OCI-LY3 (cell line): ENCODE measurements around the gene IL26.

ENCODE experiments used
- H2AFZ ChIP-seq: fragments of 200-600, 300-600 bp; shearing (Covaris generic); 2 replicates; pipeline ENCODE4 v1.6.0; 2014; ENCODE audit warnings: antibody characterized with exemption, low read depth, low read length
- H3K27ac ChIP-seq: fragments of 200-600, 300-600 bp; sonication (generic); 2 replicates; pipeline ENCODE4 v1.5.1; 2014; ENCODE audit warnings: mild to moderate bottlenecking, low read length, moderate library complexity, mixed read lengths
- H3K27me3 ChIP-seq: fragments of 200-600, 300-600 bp; sonication (generic); 2 replicates; pipeline ENCODE4 v1.6.1; 2014; ENCODE audit warnings: low read depth, low read length, mixed read lengths
- H3K36me3 ChIP-seq: fragments of 200-600, 300-600 bp; sonication (generic); replicated peaks from 2 replicates; pipeline ENCODE3; 2014; ENCODE audit warnings: low read depth, low read length, mixed read lengths
- H3K4me1 ChIP-seq: fragments of 300-600, 200-600 bp; sonication (generic); 2 replicates; pipeline ENCODE4 v1.6.1; 2014; ENCODE audit warnings: low read length, mixed read lengths
- H3K4me2 ChIP-seq: fragments of 200-600, 300-600 bp; sonication (generic); 2 replicates; pipeline ENCODE4 v1.6.1; 2014; ENCODE audit warnings: low read length, mixed read lengths
- H3K4me3 ChIP-seq: fragments of 300-600, 200-600 bp; sonication (generic); 2 replicates; pipeline ENCODE4 v1.5.1; 2014; ENCODE audit warnings: antibody characterized with exemption, mild to moderate bottlenecking, low read length, moderate library complexity
- H3K79me2 ChIP-seq: fragments of 300-600, 200-600 bp; shearing (Covaris generic); 2 replicates; pipeline ENCODE4 v1.6.1; 2014; ENCODE audit warnings: mild to moderate bottlenecking, low read length, mixed read lengths
- H3K9ac ChIP-seq: fragments of 300-600, 200-600 bp; shearing (Covaris generic); 2 replicates; pipeline ENCODE4 v1.6.0; 2014; ENCODE audit warnings: mild to moderate bottlenecking, low read length, moderate library complexity
- H3K9me3 ChIP-seq: fragments of 200-600, 300-600 bp; shearing (Covaris generic); 2 replicates; pipeline ENCODE4 v1.6.1; 2014; ENCODE audit warnings: low read length, mixed read lengths; ENCODE audit not compliant: insufficient read depth
- H4K20me1 ChIP-seq: fragments of 200-600, 300-600 bp; sonication (generic); 2 replicates; pipeline ENCODE4 v1.6.1; 2016; ENCODE audit warnings: low read length, mixed read lengths; ENCODE audit not compliant: insufficient read depth
- EZH2phosphoT487 ChIP-seq: fragments of 200-600 bp; shearing (Covaris generic); IDR thresholded peaks from 2 replicates; pipeline ENCODE4 v1.6.1; 2018; ENCODE audit warnings: antibody characterized with exemption, mixed run types, low read depth
- TF ChIP-seq, protein P1 (sequence below): fragments of 200-600, 300-600 bp; sonication (generic); IDR thresholded peaks from 2 replicates; pipeline ENCODE4 v1.5.1; 2014; ENCODE audit warnings: antibody characterized with exemption, low read length, low read depth

Gene IL26

DNA sequence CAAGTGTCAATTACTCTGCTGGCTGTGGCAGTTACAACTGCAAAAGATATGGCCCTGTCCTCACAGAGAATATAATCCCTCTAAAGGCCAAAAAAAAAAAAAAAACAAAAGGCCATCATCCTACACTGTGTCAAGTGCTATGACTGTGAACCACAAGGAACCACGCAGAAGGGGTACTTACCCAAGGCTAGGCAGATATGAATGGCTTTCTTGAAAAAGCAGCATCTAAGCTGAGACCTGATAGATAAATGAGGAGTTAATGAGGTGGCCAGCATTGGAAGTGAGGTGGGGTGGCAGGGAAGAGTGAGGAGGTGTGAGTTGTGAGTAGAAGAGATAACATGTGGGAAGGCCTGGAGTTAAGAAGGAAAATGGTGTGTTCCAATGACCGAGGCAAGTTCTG lies 44.2 kb upstream of the IL26 start:
- no peaks in the 10 kb centered on the region for H3K4me1 ChIP-seq
- no peak overlapping the region for H3K4me3 ChIP-seq
- no peak overlapping the region for H2AFZ ChIP-seq
- H3K27me3 ChIP-seq, result no peaks in the 10 kb centered on the region
- no peak overlapping the region for H3K9ac ChIP-seq
- H3K27ac ChIP-seq, result no peak overlapping the region
- H3K36me3 ChIP-seq, result no peaks in the 10 kb centered on the region
- no peaks in the 10 kb centered on the region for H4K20me1 ChIP-seq
- no peaks in the 10 kb centered on the region for H3K9me3 ChIP-seq
- H3K79me2 ChIP-seq, result no peaks in the 10 kb centered on the region
- TF ChIP-seq EZH2phosphoT487, result no peak
- TF ChIP-seq, protein P1, sequence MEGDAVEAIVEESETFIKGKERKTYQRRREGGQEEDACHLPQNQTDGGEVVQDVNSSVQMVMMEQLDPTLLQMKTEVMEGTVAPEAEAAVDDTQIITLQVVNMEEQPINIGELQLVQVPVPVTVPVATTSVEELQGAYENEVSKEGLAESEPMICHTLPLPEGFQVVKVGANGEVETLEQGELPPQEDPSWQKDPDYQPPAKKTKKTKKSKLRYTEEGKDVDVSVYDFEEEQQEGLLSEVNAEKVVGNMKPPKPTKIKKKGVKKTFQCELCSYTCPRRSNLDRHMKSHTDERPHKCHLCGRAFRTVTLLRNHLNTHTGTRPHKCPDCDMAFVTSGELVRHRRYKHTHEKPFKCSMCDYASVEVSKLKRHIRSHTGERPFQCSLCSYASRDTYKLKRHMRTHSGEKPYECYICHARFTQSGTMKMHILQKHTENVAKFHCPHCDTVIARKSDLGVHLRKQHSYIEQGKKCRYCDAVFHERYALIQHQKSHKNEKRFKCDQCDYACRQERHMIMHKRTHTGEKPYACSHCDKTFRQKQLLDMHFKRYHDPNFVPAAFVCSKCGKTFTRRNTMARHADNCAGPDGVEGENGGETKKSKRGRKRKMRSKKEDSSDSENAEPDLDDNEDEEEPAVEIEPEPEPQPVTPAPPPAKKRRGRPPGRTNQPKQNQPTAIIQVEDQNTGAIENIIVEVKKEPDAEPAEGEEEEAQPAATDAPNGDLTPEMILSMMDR, result no peak
- no peak overlapping the region for H3K4me2 ChIP-seq

DNA sequence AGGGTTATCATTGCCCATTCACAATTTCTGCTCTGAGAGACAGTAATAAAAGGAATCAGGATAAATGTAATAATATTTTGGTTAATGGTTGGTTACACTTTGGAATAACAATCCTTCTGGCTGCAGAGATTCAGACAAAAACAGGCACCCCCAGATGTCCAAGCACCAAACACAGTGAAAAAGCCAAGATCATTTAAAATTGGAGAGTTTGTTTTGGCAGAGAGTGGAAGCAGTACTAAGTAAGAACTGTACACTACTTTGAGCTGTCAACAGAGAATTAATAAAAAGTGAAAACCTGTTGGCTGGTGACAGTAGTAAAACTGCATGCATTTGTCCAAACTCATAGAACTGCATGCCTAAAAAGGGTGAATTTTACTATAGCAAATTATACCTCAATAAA lies 43.4 kb upstream of the IL26 start:
- Histone ChIP-seq H4K20me1 (no peaks in the 10 kb centered on the region), H3K27me3 (no peaks in the 10 kb centered on the region), H2AFZ (no peak overlapping the region), H3K79me2 (no peaks in the 10 kb centered on the region), H3K9me3 (no peaks in the 10 kb centered on the region), H3K4me3 (no peak overlapping the region), H3K4me1 (no peaks in the 10 kb centered on the region), H3K36me3 (no peaks in the 10 kb centered on the region), H3K9ac (no peak overlapping the region), H3K4me2 (no peak overlapping the region), H3K27ac (no peak overlapping the region)
- no peak for TF ChIP-seq EZH2phosphoT487
- TF ChIP-seq, protein P1, result no peak

DNA sequence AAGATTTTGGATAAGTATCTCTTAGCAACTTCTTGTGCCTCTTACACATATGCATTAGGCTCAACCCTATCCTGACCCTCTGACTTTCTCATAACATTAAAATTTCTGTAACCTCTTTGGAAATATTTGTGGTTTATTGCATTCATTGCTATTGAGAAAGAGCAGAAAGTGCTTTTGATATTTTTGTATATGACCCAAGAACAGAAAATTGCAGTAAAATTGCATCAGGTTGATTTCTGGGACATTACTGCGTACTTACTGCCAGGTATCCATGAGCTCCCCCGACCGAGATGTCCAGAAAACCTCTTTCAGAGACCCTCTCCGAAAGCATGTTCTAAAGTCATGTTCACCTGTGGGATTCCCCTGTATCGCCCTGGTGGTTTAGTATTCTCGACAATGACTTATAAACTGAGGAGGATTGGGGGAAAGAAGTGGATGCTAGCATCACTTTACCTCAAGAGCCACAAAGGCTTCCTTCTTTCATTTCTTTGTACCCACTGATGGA lies 42.3 kb upstream of the IL26 start:
- H3K9ac ChIP-seq, result no peak overlapping the region
- TF ChIP-seq EZH2phosphoT487, result no peak
- TF ChIP-seq, protein P1, result no peak
- no peak overlapping the region for H3K4me3 ChIP-seq
- H3K27ac ChIP-seq, result no peak overlapping the region
- H3K27me3 ChIP-seq, result no peaks in the 10 kb centered on the region
- H4K20me1 ChIP-seq, result no peaks in the 10 kb centered on the region
- H3K9me3 ChIP-seq, result no peaks in the 10 kb centered on the region
- H2AFZ ChIP-seq, result no peak overlapping the region
- no peak overlapping the region for H3K4me2 ChIP-seq
- H3K36me3 ChIP-seq, result no peaks in the 10 kb centered on the region
- H3K4me1 ChIP-seq, result no peaks in the 10 kb centered on the region
- no peaks in the 10 kb centered on the region for H3K79me2 ChIP-seq

DNA sequence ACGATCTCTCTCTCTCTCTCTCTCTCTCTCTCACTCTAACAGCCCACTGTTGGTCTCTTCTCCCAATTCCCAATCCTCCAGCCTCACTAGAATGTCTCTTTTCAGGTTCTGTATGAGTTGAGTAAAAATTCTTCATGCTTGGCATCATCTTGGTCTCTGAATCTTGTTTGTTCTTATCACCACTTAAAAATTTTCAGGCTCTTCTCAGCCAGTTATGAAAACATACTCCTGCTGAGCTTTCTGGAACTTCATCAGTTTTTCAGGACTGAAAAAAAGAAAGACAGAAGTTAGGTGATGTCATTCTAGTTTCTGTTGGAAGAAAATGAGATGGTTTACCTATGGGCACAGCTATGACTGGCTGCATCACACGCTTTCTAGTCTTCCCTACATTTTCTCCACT lies 39.2 kb upstream of the IL26 start:
- no peaks in the 10 kb centered on the region for H3K27me3 ChIP-seq
- no peaks in the 10 kb centered on the region for H3K9me3 ChIP-seq
- no peaks in the 10 kb centered on the region for H3K36me3 ChIP-seq
- no peak for TF ChIP-seq EZH2phosphoT487
- TF ChIP-seq, protein P1, result no peak
- H3K4me2 ChIP-seq, result no peak overlapping the region
- no peak overlapping the region for H3K9ac ChIP-seq
- H4K20me1 ChIP-seq, result no peaks in the 10 kb centered on the region
- no peaks in the 10 kb centered on the region for H3K79me2 ChIP-seq
- H3K4me1 ChIP-seq, result no peaks in the 10 kb centered on the region
- no peak overlapping the region for H3K4me3 ChIP-seq
- H2AFZ ChIP-seq, result no peak overlapping the region
- no peak overlapping the region for H3K27ac ChIP-seq
